Measurements from ENCODE around the gene DNM3. TPM values are rescaled to one million over a fixed set of nuclear protein-coding genes. Genes with fewer than 3 reads are reported as not detected.

Gene DNM3
- total RNA-seq, 1 experiment from 2014 or later = 2.7 TPM

DNA sequence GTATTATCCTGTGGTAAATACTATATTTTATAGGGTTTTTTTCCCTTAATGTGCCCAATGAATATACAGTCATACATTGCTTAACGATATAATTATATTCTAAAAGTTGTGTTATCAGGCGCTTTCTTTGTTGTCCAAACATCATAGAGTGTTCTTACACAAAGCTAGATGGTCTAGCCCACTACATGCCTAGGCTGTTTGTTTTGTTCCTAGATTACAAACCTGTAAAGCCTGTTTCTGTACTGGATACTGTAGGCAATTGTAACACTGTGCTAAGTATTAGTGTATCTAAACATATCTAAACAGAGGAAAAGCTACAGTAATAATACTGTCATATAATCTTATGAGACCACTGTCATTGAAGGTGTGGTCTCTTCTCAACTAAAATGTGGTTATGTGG is 336.6 kb downstream of the DNM3 start:
- no peak overlapping the region for H3K14ac ChIP-seq (ENCODE audit: insufficient read depth, low read length)
- no peaks in the 10 kb centered on the region for H3K4me1 Mint-ChIP-seq
- H3K9me3 Mint-ChIP-seq = no peaks in the 10 kb centered on the region
- H3K4me1 ChIP-seq (ENCODE audit: insufficient read depth, low read length) = no peaks in the 10 kb centered on the region
- H3T11ph ChIP-seq (ENCODE audit: low read length) = no peak overlapping the region
- no peak overlapping the region for H3K56ac ChIP-seq (ENCODE audit: insufficient read length, low read depth, low read length)
- no peak overlapping the region for H4K5ac ChIP-seq (ENCODE audit: insufficient read length, low read depth, low read length)
- WGBS (ENCODE audit: extremely low coverage, insufficient read length, low lambda C conversion rate) = no CpG with 5 or more reads among the region's 2 CpGs
- DNase-seq = no peak
- no peaks in the 10 kb centered on the region for H3K79me2 ChIP-seq (ENCODE audit: insufficient read depth, low read length)
- no peak overlapping the region for H3K9ac ChIP-seq (ENCODE audit: extremely low read depth, insufficient read length, low read length)
- H3K9me3 ChIP-seq (ENCODE audit: control insufficient read depth, low read depth, low read length) = no peaks in the 10 kb centered on the region
- H2AFZ ChIP-seq (ENCODE audit: low read length) = no peak overlapping the region
- H2BK20ac ChIP-seq (ENCODE audit: low read depth, low read length, poor library complexity, severe bottlenecking) = no peak overlapping the region
- no peaks in the 10 kb centered on the region for H4K20me1 ChIP-seq (ENCODE audit: control insufficient read depth, insufficient read depth, insufficient read length)
- no peak overlapping the region for H3K23ac ChIP-seq (ENCODE audit: insufficient read length, low read depth, low read length)
- no peaks in the 10 kb centered on the region for H3K27me3 Mint-ChIP-seq (ENCODE audit: low read depth)
- H3K79me1 ChIP-seq (ENCODE audit: insufficient read depth, low read depth, low read length, poor library complexity, severe bottlenecking) = no peaks in the 10 kb centered on the region
- no peak overlapping the region for H2BK15ac ChIP-seq (ENCODE audit: low read depth, low read length)
- H3K4me2 ChIP-seq (ENCODE audit: insufficient read depth, insufficient read length, low read length) = no peak overlapping the region
- no peak overlapping the region for H3K4ac ChIP-seq (ENCODE audit: low read depth, low read length)
- no peak overlapping the region for H2AK5ac ChIP-seq (ENCODE audit: insufficient read length, low read length)
- H3K23me2 ChIP-seq (ENCODE audit: insufficient read length, low read depth, low read length, poor library complexity, severe bottlenecking) = no peaks in the 10 kb centered on the region
- no peak overlapping the region for H3K4me3 Mint-ChIP-seq
- H2BK120ac ChIP-seq (ENCODE audit: low read depth, low read length, poor library complexity, severe bottlenecking) = no peak overlapping the region
- no peak overlapping the region for H4K8ac ChIP-seq (replicated peaks; ENCODE audit: insufficient read length, low read depth, low read length)
- no peak overlapping the region for H2BK5ac ChIP-seq (ENCODE audit: insufficient read length, low read length)
- no peak overlapping the region for H4K91ac ChIP-seq (ENCODE audit: insufficient read length, low read depth, low read length)
- no peak overlapping the region for H2BK12ac ChIP-seq (ENCODE audit: insufficient read length, low read depth, low read length)
- H3K18ac ChIP-seq (ENCODE audit: insufficient read length, low read depth, low read length) = no peak overlapping the region
- H3K27me3 ChIP-seq (ENCODE audit: insufficient read depth, low read length) = no peaks in the 10 kb centered on the region
- TF ChIP-seq, protein P1, sequence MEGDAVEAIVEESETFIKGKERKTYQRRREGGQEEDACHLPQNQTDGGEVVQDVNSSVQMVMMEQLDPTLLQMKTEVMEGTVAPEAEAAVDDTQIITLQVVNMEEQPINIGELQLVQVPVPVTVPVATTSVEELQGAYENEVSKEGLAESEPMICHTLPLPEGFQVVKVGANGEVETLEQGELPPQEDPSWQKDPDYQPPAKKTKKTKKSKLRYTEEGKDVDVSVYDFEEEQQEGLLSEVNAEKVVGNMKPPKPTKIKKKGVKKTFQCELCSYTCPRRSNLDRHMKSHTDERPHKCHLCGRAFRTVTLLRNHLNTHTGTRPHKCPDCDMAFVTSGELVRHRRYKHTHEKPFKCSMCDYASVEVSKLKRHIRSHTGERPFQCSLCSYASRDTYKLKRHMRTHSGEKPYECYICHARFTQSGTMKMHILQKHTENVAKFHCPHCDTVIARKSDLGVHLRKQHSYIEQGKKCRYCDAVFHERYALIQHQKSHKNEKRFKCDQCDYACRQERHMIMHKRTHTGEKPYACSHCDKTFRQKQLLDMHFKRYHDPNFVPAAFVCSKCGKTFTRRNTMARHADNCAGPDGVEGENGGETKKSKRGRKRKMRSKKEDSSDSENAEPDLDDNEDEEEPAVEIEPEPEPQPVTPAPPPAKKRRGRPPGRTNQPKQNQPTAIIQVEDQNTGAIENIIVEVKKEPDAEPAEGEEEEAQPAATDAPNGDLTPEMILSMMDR (conservative IDR thresholded peaks at IDR 0.05) = no peak
- H3K27ac Mint-ChIP-seq = no peak overlapping the region
- H3K36me3 Mint-ChIP-seq (ENCODE audit: insufficient read depth in 1 of 3, low read depth in 3 of 3) = no peaks in the 10 kb centered on the region
- H3K27ac ChIP-seq (ENCODE audit: insufficient read length, low read depth, low read length) = no peak overlapping the region
